C4-2B (cell line): ENCODE data around the gene PRDX3.

Source experiments
- H3K27ac ChIP-seq: fragments of 450-650 bp; 2 replicates; pipeline ENCODE4 v1.5.1; 2017
- CTCF ChIP-seq: fragments of 450-650 bp; conservative IDR thresholded peaks from 2 replicates; pipeline ENCODE4 v1.5.1; 2017; ENCODE audit warnings: mild to moderate bottlenecking
- ZFX ChIP-seq: fragments of 450-650 bp; IDR thresholded peaks from 2 replicates; pipeline ENCODE4 v1.6.1; 2017

PRDX3 gene

GRCh38 chr10:119210633-119211032 is 32.0 kb upstream of the PRDX3 start:
- TF ChIP-seq CTCF (no peak), ZFX (no peak)
- H3K27ac ChIP-seq, result no peak overlapping the region

- H3K27ac ChIP-seq, result no peak overlapping the region
- no peak for TF ChIP-seq ZFX
- TF ChIP-seq CTCF, result peak; percentile 74
Measured at GRCh38 chr10:119209736-119210355, 31.2 kb upstream of the PRDX3 start.

- H3K27ac ChIP-seq, result no peak overlapping the region
- no peak for TF ChIP-seq ZFX
- TF ChIP-seq CTCF, result peak; percentile 90
Measured at GRCh38 chr10:119209035-119209735, 30.6 kb upstream of the PRDX3 start.

- no peak overlapping the region for H3K27ac ChIP-seq
Measured at GRCh38 chr10:119208553-119208940, 29.9 kb upstream of the PRDX3 start.

GRCh38 chr10:119207713-119208552 is 29.3 kb upstream of the PRDX3 start:
- TF ChIP-seq CTCF, result no peak
- TF ChIP-seq ZFX, result no peak
- H3K27ac ChIP-seq, result no peak overlapping the region; the same call in 1 of the 2 replicates

More at GRCh38 chr10:119208553-119208940, 29.9 kb upstream of the PRDX3 start:
- TF ChIP-seq ZFX (no peak), CTCF (no peak)

- TF ChIP-seq CTCF, result no peak
- TF ChIP-seq ZFX, result no peak
- peak within 1 kb of the TSS; percentile 85 for H3K27ac ChIP-seq
Measured at GRCh38 chr10:119207366-119207666, 28.7 kb upstream of the PRDX3 start, which contains the start of gene GRK5. GRK5 (plus strand) TSS chr10:119207571; CDS start chr10:119207918, 347 bp downstream.
